MM.1S (cell line): ENCODE results near the gene DMRT3.

Source experiments
- DNase-seq: peaks from one replicate; pipeline ENCODE4 v3.0.0-alpha.2; 2015
- H2AFZ ChIP-seq: fragments of 300-600 bp; sonication (generic); 2 replicates; pipeline ENCODE4 v1.6.0; 2016; ENCODE audit warnings: antibody characterized with exemption, low read length
- H3F3A ChIP-seq: fragments of 300-600 bp; sonication (generic); 2 replicates; pipeline ENCODE4 v1.6.1; 2016; ENCODE audit warnings: mild to moderate bottlenecking, antibody characterized with exemption, low read length, moderate library complexity, mixed read lengths; ENCODE audit not compliant: insufficient read depth
- H3K27ac ChIP-seq: fragments of 300-600 bp; sonication (generic); 2 replicates; pipeline ENCODE4 v1.5.1; 2016; ENCODE audit warnings: mild to moderate bottlenecking, low read length
- H3K27me3 ChIP-seq: fragments of 300-600 bp; sonication (generic); replicated peaks from 2 replicates; pipeline ENCODE4 v1.6.0; 2016; ENCODE audit warnings: low read length; ENCODE audit not compliant: insufficient read depth
- H3K36me3 ChIP-seq: fragments of 300-600 bp; sonication (generic); replicated peaks from 2 replicates; pipeline ENCODE4 v1.6.1; 2016; ENCODE audit warnings: mild to moderate bottlenecking, low read length, mixed read lengths; ENCODE audit not compliant: insufficient read depth
- H3K4me1 ChIP-seq: fragments of 300-600 bp; sonication (generic); 2 replicates; pipeline ENCODE4 v1.6.1; 2016; ENCODE audit warnings: low read length, mixed read lengths
- H3K4me2 ChIP-seq: fragments of 300-600 bp; sonication (generic); 2 replicates; pipeline ENCODE4 v1.6.0; 2016; ENCODE audit warnings: low read depth, low read length
- H3K4me3 ChIP-seq: fragments of 300-600 bp; sonication (generic); 2 replicates; pipeline ENCODE4 v1.5.1; 2016; ENCODE audit warnings: low read length, mixed read lengths
- H3K79me2 ChIP-seq: fragments of 300-600 bp; sonication (generic); 2 replicates; pipeline ENCODE4 v1.6.1; 2016; ENCODE audit warnings: mixed run types, low read length, mixed read lengths
- H3K9ac ChIP-seq: fragments of 300-600 bp; sonication (generic); 2 replicates; pipeline ENCODE4 v1.6.1; 2016; ENCODE audit warnings: low read length, mixed read lengths
- H3K9me2 ChIP-seq: fragments of 300-600 bp; sonication (generic); replicated peaks from 2 replicates; pipeline ENCODE4 v1.6.1; 2016; ENCODE audit warnings: mild to moderate bottlenecking, low read length, mixed read lengths; ENCODE audit not compliant: insufficient read depth
- H3K9me3 ChIP-seq: fragments of 300-600 bp; sonication (generic); replicated peaks from 2 replicates; pipeline ENCODE4 v1.6.1; 2016; ENCODE audit warnings: mild to moderate bottlenecking, low read length, mixed read lengths; ENCODE audit not compliant: insufficient read depth
- H4K20me1 ChIP-seq: fragments of 300-600 bp; sonication (generic); 2 replicates; pipeline ENCODE4 v1.6.1; 2016; ENCODE audit warnings: mild to moderate bottlenecking, low read length, moderate library complexity, mixed read lengths; ENCODE audit not compliant: insufficient read depth
- CTCF ChIP-seq: fragments of 300-600 bp; sonication (generic); IDR thresholded peaks from 2 replicates; pipeline ENCODE4 v1.5.1; 2016; ENCODE audit warnings: antibody characterized with exemption, low read length, mixed read lengths
- EZH2 ChIP-seq: fragments of 300-600 bp; sonication (generic); optimal IDR thresholded peaks from 2 replicates; pipeline ENCODE3; 2017; ENCODE audit warnings: low read depth, mild to moderate bottlenecking, antibody characterized with exemption, low read length, mixed read lengths
- EZH2phosphoT487 ChIP-seq: fragments of 300-600 bp; sonication (generic); IDR thresholded peaks from 2 replicates; pipeline ENCODE4 v1.6.1; 2018; ENCODE audit warnings: antibody characterized with exemption, low read length

Gene DMRT3

GRCh38 chr9:1039589-1039988, 63.1 kb downstream of the DMRT3 start:
- Histone ChIP-seq H3K9ac (no peak overlapping the region), H3K9me2 (no peaks in the 10 kb centered on the region), H3K36me3 (no peaks in the 10 kb centered on the region), H3F3A (no peaks in the 10 kb centered on the region), H4K20me1 (no peaks in the 10 kb centered on the region), H3K79me2 (no peaks in the 10 kb centered on the region), H3K4me2 (no peak overlapping the region), H3K27ac (no peak overlapping the region), H3K27me3 (0 out of 2 replicates have a peak, but pooled peaks cover 9% of the 10 kb centered on the region), H2AFZ (no peak overlapping the region), H3K9me3 (no peaks in the 10 kb centered on the region), H3K4me1 (no peaks in the 10 kb centered on the region), H3K4me3 (no peak overlapping the region)
- DNase-seq = no peak
- no peak for TF ChIP-seq EZH2
- no peak for TF ChIP-seq EZH2phosphoT487
- no peak for TF ChIP-seq CTCF
